IPS-15b (cell line): ENCODE data around the gene NBAS.
"Not testable (repeated sequence)": the region's sequence is repeated elsewhere in the genome, so short reads cannot be mapped to it uniquely, and the experiment has no call there.

Experiments used
- H3K27me3 ChIP-seq: one replicate; pipeline ENCODE4 v1.6.1; 2013; ENCODE audit warnings: low read length; ENCODE audit not compliant: control insufficient read depth, insufficient read depth
- H3K36me3 ChIP-seq: one replicate; pipeline ENCODE4 v1.6.1; 2013; ENCODE audit warnings: low read length; ENCODE audit not compliant: control insufficient read depth, insufficient read depth
- H3K4me1 ChIP-seq: one replicate; pipeline ENCODE4 v1.6.1; 2013; ENCODE audit warnings: mild to moderate bottlenecking, low read length; ENCODE audit not compliant: control insufficient read depth, insufficient read depth
- H3K4me3 ChIP-seq: one replicate; pipeline ENCODE4 v1.5.1; 2013; ENCODE audit warnings: low read depth, low read length
- H3K9ac ChIP-seq: one replicate; pipeline ENCODE4 v1.6.1; 2013; ENCODE audit warnings: low read depth, mild to moderate bottlenecking, low read length
- H3K9me3 ChIP-seq: one replicate; pipeline ENCODE4 v1.6.1; 2013; ENCODE audit warnings: mild to moderate bottlenecking, low read length; ENCODE audit not compliant: control insufficient read depth, insufficient read depth

Gene NBAS

GRCh38 chr2:15273452-15273851 lies 287.7 kb downstream of the NBAS start:
- H3K4me1 ChIP-seq: no peaks in the 10 kb centered on the region
- H3K4me3 ChIP-seq: no peak overlapping the region
- no peaks in the 10 kb centered on the region for H3K36me3 ChIP-seq

GRCh38 chr2:15272942-15273341 lies 288.2 kb downstream of the NBAS start:
- H3K9ac ChIP-seq: no peak overlapping the region
- H3K36me3 ChIP-seq: no peaks in the 10 kb centered on the region
- no peak overlapping the region for H3K4me3 ChIP-seq
- H3K27me3 ChIP-seq: no peaks in the 10 kb centered on the region
- H3K4me1 ChIP-seq: no peaks in the 10 kb centered on the region
- no peaks in the 10 kb centered on the region for H3K9me3 ChIP-seq

More at GRCh38 chr2:15273452-15273851, 287.7 kb downstream of the NBAS start:
- H3K9me3 ChIP-seq: no peaks in the 10 kb centered on the region
- no peaks in the 10 kb centered on the region for H3K27me3 ChIP-seq
- H3K9ac ChIP-seq: no peak overlapping the region

GRCh38 chr2:15271941-15272542 lies 289.1 kb downstream of the NBAS start:
- no peaks in the 10 kb centered on the region for H3K27me3 ChIP-seq
- H3K4me3 ChIP-seq: no peak overlapping the region
- H3K9me3 ChIP-seq: no peaks in the 10 kb centered on the region
- no peaks in the 10 kb centered on the region for H3K4me1 ChIP-seq
- H3K36me3 ChIP-seq: no peaks in the 10 kb centered on the region
- H3K9ac ChIP-seq: no peak overlapping the region

- Histone ChIP-seq H3K9me3 (no peaks in the 10 kb centered on the region), H3K9ac (no peak overlapping the region), H3K4me3 (no peak overlapping the region), H3K27me3 (no peaks in the 10 kb centered on the region), H3K4me1 (no peaks in the 10 kb centered on the region), H3K36me3 (no peaks in the 10 kb centered on the region)
Observed at GRCh38 chr2:15271276-15271675, 289.9 kb downstream of the NBAS start.

- Histone ChIP-seq H3K9me3 (no peaks in the 10 kb centered on the region), H3K27me3 (no peaks in the 10 kb centered on the region), H3K36me3 (no peaks in the 10 kb centered on the region), H3K4me1 (no peaks in the 10 kb centered on the region), H3K4me3 (no peak overlapping the region), H3K9ac (no peak overlapping the region)
Observed at GRCh38 chr2:15269043-15269442, 292.1 kb downstream of the NBAS start.

GRCh38 chr2:15265889-15266288 lies 295.2 kb downstream of the NBAS start:
- Histone ChIP-seq H3K36me3 (no peaks in the 10 kb centered on the region), H3K27me3 (no peaks in the 10 kb centered on the region), H3K9me3 (no peaks in the 10 kb centered on the region), H3K4me3 (no peak overlapping the region), H3K4me1 (no peaks in the 10 kb centered on the region), H3K9ac (no peak overlapping the region)

GRCh38 chr2:15263976-15264685 lies 297.0 kb downstream of the NBAS start:
- Histone ChIP-seq H3K9ac (no peak overlapping the region), H3K4me1 (peaks cover 3% of the 10 kb centered on the region), H3K27me3 (no peaks in the 10 kb centered on the region), H3K4me3 (no peak overlapping the region), H3K36me3 (no peaks in the 10 kb centered on the region), H3K9me3 (no peaks in the 10 kb centered on the region)

GRCh38 chr2:15262792-15263191 lies 298.3 kb downstream of the NBAS start:
- H3K36me3 ChIP-seq: no peaks in the 10 kb centered on the region
- peaks cover 3% of the 10 kb centered on the region for H3K4me1 ChIP-seq
- no peak overlapping the region for H3K4me3 ChIP-seq
- H3K27me3 ChIP-seq: no peaks in the 10 kb centered on the region
- no peak overlapping the region for H3K9ac ChIP-seq
- no peaks in the 10 kb centered on the region for H3K9me3 ChIP-seq

- no peak overlapping the region for H3K9ac ChIP-seq
- H3K36me3 ChIP-seq: no peaks in the 10 kb centered on the region
- H3K4me3 ChIP-seq: no peak overlapping the region
- no peaks in the 10 kb centered on the region for H3K27me3 ChIP-seq
- no peaks in the 10 kb centered on the region for H3K9me3 ChIP-seq
- H3K4me1 ChIP-seq: peaks cover 3% of the 10 kb centered on the region
Observed at GRCh38 chr2:15260835-15261234, 300.3 kb downstream of the NBAS start.

- Histone ChIP-seq H3K4me3 (no peak overlapping the region), H3K36me3 (no peaks in the 10 kb centered on the region), H3K9me3 (no peaks in the 10 kb centered on the region), H3K9ac (no peak overlapping the region), H3K27me3 (no peaks in the 10 kb centered on the region), H3K4me1 (peaks cover 3% of the 10 kb centered on the region)
Observed at GRCh38 chr2:15260196-15260595, 300.9 kb downstream of the NBAS start.

- Histone ChIP-seq H3K9me3 (no peaks in the 10 kb centered on the region), H3K36me3 (no peaks in the 10 kb centered on the region), H3K4me1 (peaks cover 3% of the 10 kb centered on the region), H3K27me3 (no peaks in the 10 kb centered on the region), H3K9ac (no peak overlapping the region), H3K4me3 (no peak overlapping the region)
Observed at GRCh38 chr2:15259356-15259756, 301.8 kb downstream of the NBAS start.

- not testable (repeated sequence) for H3K4me1 ChIP-seq, H3K36me3 ChIP-seq, H3K9ac ChIP-seq, H3K4me3 ChIP-seq, H3K27me3 ChIP-seq, H3K9me3 ChIP-seq
Observed at GRCh38 chr2:15258385-15258784, 302.7 kb downstream of the NBAS start.
